Chondrocyte (in vitro differentiated cells): ENCODE results near the gene HCST. TPM values are rescaled to one million over a fixed set of nuclear protein-coding genes. Genes with fewer than 3 reads are reported as not detected.
A peak's percentile ranks its signal among the peaks of the same experiment; 100 is the strongest.

Source experiments
- DNase-seq: peaks from one replicate; pipeline ENCODE4 v3.0.0; 2021; ENCODE audit warnings: mixed read lengths, low spot score
- H3K27ac Mint-ChIP-seq: one replicate; pipeline ENCODE4 v1.8.0; 2021; ENCODE audit warnings: mild to moderate bottlenecking, moderate library complexity, mixed read lengths; ENCODE audit not compliant: unreplicated experiment
- H3K27me3 Mint-ChIP-seq: 2 replicates; pipeline ENCODE4 v1.8.0; 2021; ENCODE audit warnings: low read depth, mixed read lengths
- H3K36me3 Mint-ChIP-seq: 2 replicates; pipeline ENCODE4 v1.8.0; 2021; ENCODE audit warnings: low read depth, mixed read lengths
- H3K4me1 Mint-ChIP-seq: 2 replicates; pipeline ENCODE4 v1.8.0; 2021; ENCODE audit warnings: low read depth, mild to moderate bottlenecking, mixed read lengths
- H3K4me3 Mint-ChIP-seq: one replicate; pipeline ENCODE4 v1.8.0; 2021; ENCODE audit warnings: mild to moderate bottlenecking, moderate library complexity, mixed read lengths; ENCODE audit not compliant: unreplicated experiment
- H3K9me3 Mint-ChIP-seq: 2 replicates; pipeline ENCODE4 v1.8.0; 2021; ENCODE audit warnings: low read depth, mixed read lengths
- total RNA-seq: library from RNA; stranded (reverse); gene quantifications from 3 replicates; pipeline ENCODE4 v1.2.1, GENCODE V29; 2021
- TF ChIP-seq, protein P1 (sequence below): fragments of 200-600 bp; sonication (generic); IDR thresholded peaks from 2 replicates; pipeline ENCODE4 v1.5.0; 2021; ENCODE audit warnings: antibody characterized with exemption, mild to moderate bottlenecking, moderate library complexity

Gene HCST
- total RNA-seq, 1 donor from 2014 or later = 0.50 TPM

GRCh38 chr19:35871611-35872010, 30.7 kb upstream of the HCST start:
- H3K27me3 Mint-ChIP-seq = peaks cover 10% of the 10 kb centered on the region
- no peak for DNase-seq
- H3K4me1 Mint-ChIP-seq = peaks cover 13% of the 10 kb centered on the region
- no peak overlapping the region for H3K27ac Mint-ChIP-seq
- no peaks in the 10 kb centered on the region for H3K9me3 Mint-ChIP-seq
- peaks cover 6% of the 10 kb centered on the region for H3K36me3 Mint-ChIP-seq
- H3K4me3 Mint-ChIP-seq = no peak overlapping the region
- TF ChIP-seq, protein P1, sequence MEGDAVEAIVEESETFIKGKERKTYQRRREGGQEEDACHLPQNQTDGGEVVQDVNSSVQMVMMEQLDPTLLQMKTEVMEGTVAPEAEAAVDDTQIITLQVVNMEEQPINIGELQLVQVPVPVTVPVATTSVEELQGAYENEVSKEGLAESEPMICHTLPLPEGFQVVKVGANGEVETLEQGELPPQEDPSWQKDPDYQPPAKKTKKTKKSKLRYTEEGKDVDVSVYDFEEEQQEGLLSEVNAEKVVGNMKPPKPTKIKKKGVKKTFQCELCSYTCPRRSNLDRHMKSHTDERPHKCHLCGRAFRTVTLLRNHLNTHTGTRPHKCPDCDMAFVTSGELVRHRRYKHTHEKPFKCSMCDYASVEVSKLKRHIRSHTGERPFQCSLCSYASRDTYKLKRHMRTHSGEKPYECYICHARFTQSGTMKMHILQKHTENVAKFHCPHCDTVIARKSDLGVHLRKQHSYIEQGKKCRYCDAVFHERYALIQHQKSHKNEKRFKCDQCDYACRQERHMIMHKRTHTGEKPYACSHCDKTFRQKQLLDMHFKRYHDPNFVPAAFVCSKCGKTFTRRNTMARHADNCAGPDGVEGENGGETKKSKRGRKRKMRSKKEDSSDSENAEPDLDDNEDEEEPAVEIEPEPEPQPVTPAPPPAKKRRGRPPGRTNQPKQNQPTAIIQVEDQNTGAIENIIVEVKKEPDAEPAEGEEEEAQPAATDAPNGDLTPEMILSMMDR = no peak

GRCh38 chr19:35872180-35872579, 30.1 kb upstream of the HCST start:
- peaks cover 8% of the 10 kb centered on the region for H3K27me3 Mint-ChIP-seq
- TF ChIP-seq, protein P1 = no peak
- H3K4me3 Mint-ChIP-seq = no peak overlapping the region

DNA sequence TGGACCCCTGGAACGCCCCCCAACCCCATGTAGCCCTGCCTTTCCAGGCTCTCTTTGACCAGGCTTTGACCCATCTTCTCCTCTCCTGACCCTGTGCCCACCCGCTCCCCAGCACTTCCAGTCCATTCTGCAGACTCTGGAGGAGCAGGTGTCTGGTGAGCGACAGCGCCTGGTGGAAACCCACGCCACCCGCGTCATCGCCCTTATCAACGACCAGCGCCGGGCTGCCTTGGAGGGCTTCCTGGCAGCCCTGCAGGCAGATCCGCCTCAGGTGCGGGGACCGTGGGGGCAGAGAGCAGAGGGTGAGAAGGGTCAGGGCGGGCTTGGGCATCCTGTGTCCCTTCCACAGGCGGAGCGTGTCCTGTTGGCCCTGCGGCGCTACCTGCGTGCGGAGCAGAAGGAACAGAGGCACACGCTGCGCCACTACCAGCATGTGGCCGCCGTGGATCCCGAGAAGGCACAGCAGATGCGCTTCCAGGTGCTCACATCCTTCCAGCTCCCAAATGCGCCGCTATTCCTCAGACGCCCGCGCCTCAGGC, 27.9 kb upstream of the HCST start:
- H3K27me3 Mint-ChIP-seq = no peaks in the 10 kb centered on the region
- H3K4me3 Mint-ChIP-seq = no peak overlapping the region
- H3K4me1 Mint-ChIP-seq = peaks cover 8% of the 10 kb centered on the region
- DNase-seq = no peak
- TF ChIP-seq, protein P1 = no peak
- no peak overlapping the region for H3K27ac Mint-ChIP-seq
- H3K9me3 Mint-ChIP-seq = no peaks in the 10 kb centered on the region
- peaks cover 7% of the 10 kb centered on the region for H3K36me3 Mint-ChIP-seq

More at GRCh38 chr19:35872180-35872579, 30.1 kb upstream of the HCST start:
- Mint-ChIP-seq H3K27ac (no peak overlapping the region), H3K9me3 (no peaks in the 10 kb centered on the region), H3K36me3 (peaks cover 6% of the 10 kb centered on the region), H3K4me1 (peaks cover 13% of the 10 kb centered on the region)
- no peak for DNase-seq

GRCh38 chr19:35879068-35879467, 23.3 kb upstream of the HCST start:
- Mint-ChIP-seq H3K27ac (no peak overlapping the region), H3K9me3 (no peaks in the 10 kb centered on the region), H3K4me1 (peaks cover 6% of the 10 kb centered on the region), H3K27me3 (no peaks in the 10 kb centered on the region), H3K4me3 (no peak overlapping the region), H3K36me3 (peaks cover 7% of the 10 kb centered on the region)
- DNase-seq = no peak
- TF ChIP-seq, protein P1 = no peak

DNA sequence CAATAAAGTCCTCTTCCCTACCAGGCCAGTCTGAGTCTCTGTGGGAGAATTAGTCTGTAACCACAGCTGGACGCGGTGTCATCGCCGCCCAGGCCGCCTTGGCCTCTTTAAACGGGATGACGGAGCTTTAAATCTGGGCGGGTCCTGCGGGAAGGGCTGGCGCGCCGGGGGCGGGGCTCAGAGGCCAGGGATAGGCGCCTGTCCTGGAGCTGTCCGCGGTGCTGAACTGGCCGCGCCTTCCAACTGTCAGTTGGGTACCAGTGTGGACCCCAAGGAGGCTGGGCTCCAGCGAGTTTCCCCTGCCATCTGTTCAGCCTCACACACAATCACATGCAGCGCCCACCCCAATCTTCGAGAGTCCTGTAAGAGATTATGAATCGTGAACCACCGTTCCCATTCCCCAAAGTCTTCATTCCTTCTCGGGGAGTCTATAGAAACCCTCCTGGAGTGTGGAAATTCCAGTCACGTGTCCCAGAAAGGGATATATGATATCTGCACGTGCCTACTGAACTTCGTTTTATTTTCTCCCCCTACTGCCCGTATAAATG, 22.5 kb upstream of the HCST start:
- H3K27ac Mint-ChIP-seq = peak overlapping the region; percentile 33
- H3K9me3 Mint-ChIP-seq = no peaks in the 10 kb centered on the region
- H3K4me1 Mint-ChIP-seq = peaks cover 6% of the 10 kb centered on the region
- peak overlapping the region; percentile 10 for H3K4me3 Mint-ChIP-seq
- TF ChIP-seq, protein P1 = no peak
- DNase-seq = no peak
- H3K36me3 Mint-ChIP-seq = peaks cover 5% of the 10 kb centered on the region
- H3K27me3 Mint-ChIP-seq = no peaks in the 10 kb centered on the region
